Mesothelial cell of epicardium (in vitro differentiated cells): ENCODE data around the gene OBP2B. TPM values are rescaled to one million over a fixed set of nuclear protein-coding genes. Genes with fewer than 3 reads are reported as not detected.

ENCODE experiments used
- DNase-seq, 2 experiments: peaks; one replicate each; pipeline ENCODE4 v3.0.0; 2021; ENCODE audit warnings: low spot score in 2 of 2; ENCODE audit not compliant: unreplicated experiment in 2 of 2
- H3K27ac Mint-ChIP-seq: 2 replicates; pipeline ENCODE4 v1.8.0; 2021; ENCODE audit warnings: mixed read lengths
- H3K27me3 Mint-ChIP-seq: 2 replicates; pipeline ENCODE4 v1.8.0; 2021; ENCODE audit warnings: low read depth, mixed read lengths
- H3K36me3 Mint-ChIP-seq: 2 replicates; pipeline ENCODE4 v1.8.0; 2021; ENCODE audit warnings: mixed read lengths
- H3K4me1 Mint-ChIP-seq: 2 replicates; pipeline ENCODE4 v1.8.0; 2021; ENCODE audit warnings: mixed read lengths
- H3K4me3 Mint-ChIP-seq: 2 replicates; pipeline ENCODE4 v1.8.0; 2021; ENCODE audit warnings: mild to moderate bottlenecking, moderate library complexity, mixed read lengths
- H3K9me3 Mint-ChIP-seq: 2 replicates; pipeline ENCODE4 v1.8.0; 2021; ENCODE audit warnings: mixed read lengths
- total RNA-seq: library from RNA; stranded (reverse); gene quantifications from 3 replicates; pipeline ENCODE4 v1.2.1, GENCODE V29; 2021
- TF ChIP-seq, protein P1 (sequence below): fragments of 200-600 bp; sonication (generic); IDR thresholded peaks from one replicate; pipeline ENCODE4 v1.5.0; 2021; ENCODE audit warnings: antibody characterized with exemption; ENCODE audit not compliant: unreplicated experiment

The OBP2B gene
- total RNA-seq, 1 donor from 2014 or later = not detected

DNA sequence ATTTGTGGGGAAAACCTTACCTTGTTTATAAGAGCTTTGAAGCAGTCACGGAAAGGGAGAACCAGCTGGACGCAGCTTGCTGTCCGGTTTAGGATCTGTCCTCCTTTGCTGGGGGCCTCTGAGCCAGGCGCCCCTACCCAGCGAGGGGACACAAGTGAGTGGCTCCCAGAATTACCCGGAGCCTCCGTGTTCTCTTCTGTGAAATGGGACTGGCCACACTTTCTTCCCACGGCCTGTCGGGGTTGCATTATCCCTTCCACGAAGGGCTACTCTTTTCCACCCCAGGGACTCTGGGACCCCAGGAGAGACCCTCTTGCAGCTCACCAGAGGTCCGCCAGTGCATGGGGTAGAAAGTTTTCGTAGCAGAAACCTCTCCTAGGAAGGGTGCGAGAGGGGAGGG lies 44.9 kb downstream of the OBP2B start:
- no peak for DNase-seq
- TF ChIP-seq, protein P1, sequence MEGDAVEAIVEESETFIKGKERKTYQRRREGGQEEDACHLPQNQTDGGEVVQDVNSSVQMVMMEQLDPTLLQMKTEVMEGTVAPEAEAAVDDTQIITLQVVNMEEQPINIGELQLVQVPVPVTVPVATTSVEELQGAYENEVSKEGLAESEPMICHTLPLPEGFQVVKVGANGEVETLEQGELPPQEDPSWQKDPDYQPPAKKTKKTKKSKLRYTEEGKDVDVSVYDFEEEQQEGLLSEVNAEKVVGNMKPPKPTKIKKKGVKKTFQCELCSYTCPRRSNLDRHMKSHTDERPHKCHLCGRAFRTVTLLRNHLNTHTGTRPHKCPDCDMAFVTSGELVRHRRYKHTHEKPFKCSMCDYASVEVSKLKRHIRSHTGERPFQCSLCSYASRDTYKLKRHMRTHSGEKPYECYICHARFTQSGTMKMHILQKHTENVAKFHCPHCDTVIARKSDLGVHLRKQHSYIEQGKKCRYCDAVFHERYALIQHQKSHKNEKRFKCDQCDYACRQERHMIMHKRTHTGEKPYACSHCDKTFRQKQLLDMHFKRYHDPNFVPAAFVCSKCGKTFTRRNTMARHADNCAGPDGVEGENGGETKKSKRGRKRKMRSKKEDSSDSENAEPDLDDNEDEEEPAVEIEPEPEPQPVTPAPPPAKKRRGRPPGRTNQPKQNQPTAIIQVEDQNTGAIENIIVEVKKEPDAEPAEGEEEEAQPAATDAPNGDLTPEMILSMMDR = no peak
- Mint-ChIP-seq H3K27ac (no peak overlapping the region), H3K9me3 (no peaks in the 10 kb centered on the region), H3K4me1 (peaks cover 14% of the 10 kb centered on the region), H3K4me3 (peak overlapping the region; percentile 79), H3K36me3 (peaks cover 12% of the 10 kb centered on the region), H3K27me3 (no peaks in the 10 kb centered on the region)

DNA sequence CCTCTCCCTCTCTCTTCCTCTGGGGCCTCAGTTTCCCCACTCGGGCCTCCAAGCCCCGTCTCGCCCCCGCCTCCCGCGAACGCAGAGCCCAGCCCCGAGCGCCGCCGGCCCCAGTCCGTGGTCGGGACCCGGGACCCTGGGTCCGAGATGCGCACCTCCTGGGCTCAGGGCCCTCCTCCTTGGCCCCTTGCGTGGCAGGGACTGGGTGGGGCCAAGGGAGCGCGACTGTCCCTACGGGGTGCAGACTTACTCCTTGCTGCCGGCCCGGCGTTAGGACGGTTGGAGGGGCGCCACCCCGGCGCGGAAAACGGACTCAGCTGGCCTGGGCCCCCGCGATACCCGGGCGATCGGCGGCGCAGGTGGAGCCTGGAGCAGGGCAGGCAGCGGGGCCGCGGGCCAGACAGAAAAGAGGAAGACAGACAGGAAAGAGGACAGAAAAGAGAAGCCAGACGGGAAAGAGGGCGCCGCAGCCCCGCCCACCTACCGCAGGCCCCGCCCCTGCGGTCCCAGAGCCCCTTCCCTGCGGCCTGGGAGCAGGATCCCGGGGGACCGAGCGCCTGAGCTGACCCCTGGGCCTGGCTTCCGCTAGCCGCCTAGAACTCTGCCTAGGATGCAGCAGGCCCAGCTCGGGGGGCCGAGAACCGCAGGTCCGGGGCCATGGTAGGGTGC lies 45.4 kb downstream of the OBP2B start, which contains the start of gene GBGT1:
Gene GBGT1, minus strand, starts transcription at position 411 of the 669 bp plus-strand sequence. CDS start 1,502 bp downstream, outside the sequence.
- peaks cover 10% of the 10 kb centered on the region for H3K4me1 Mint-ChIP-seq
- no peaks in the 10 kb centered on the region for H3K27me3 Mint-ChIP-seq
- no peaks in the 10 kb centered on the region for H3K9me3 Mint-ChIP-seq
- TF ChIP-seq, protein P1 = no peak
- H3K36me3 Mint-ChIP-seq = peaks cover 14% of the 10 kb centered on the region
- DNase-seq = peak in 1 of 2 experiments; percentile 74
- no peak within 1 kb of the TSS for H3K27ac Mint-ChIP-seq
- H3K4me3 Mint-ChIP-seq = peak within 1 kb of the TSS; percentile 79

DNA sequence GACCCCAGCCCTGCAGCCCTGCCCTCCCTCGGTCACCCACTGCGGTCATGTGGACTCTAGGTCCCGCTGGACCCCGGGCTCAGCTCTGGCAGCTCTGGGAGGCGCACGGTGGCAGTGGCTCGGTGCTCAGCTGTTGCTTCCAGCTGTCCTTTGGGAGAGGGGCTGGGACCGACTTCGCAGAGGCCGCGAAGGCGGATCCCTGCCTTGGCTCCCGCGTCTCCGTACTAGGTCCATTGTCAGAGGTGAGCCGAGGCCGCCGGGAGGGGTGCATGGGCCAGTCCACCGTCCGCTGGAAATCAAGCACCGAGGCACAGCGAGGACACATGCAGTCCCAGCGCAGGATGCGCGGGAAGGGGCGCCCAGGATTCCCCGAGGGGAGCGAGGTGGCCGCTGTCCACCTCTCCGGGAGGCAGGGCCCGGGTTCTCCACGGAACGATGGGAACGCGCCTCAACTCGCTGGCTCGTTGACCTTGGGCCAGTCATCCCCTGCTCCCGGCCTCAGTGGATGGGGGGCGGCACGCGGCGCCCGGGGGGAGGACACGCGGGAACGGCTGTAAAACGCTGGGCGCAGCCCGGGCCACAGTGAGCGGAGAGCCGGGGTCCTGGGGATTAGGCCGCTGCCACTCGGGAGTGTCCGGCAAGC lies 46.1 kb downstream of the OBP2B start:
- no peaks in the 10 kb centered on the region for H3K9me3 Mint-ChIP-seq
- H3K36me3 Mint-ChIP-seq = peaks cover 16% of the 10 kb centered on the region
- no peaks in the 10 kb centered on the region for H3K27me3 Mint-ChIP-seq
- peak overlapping the region; percentile 79 for H3K4me3 Mint-ChIP-seq
- H3K4me1 Mint-ChIP-seq = peaks cover 4% of the 10 kb centered on the region
- TF ChIP-seq, protein P1 = no peak
- no peak overlapping the region for H3K27ac Mint-ChIP-seq
- DNase-seq = no peak

DNA sequence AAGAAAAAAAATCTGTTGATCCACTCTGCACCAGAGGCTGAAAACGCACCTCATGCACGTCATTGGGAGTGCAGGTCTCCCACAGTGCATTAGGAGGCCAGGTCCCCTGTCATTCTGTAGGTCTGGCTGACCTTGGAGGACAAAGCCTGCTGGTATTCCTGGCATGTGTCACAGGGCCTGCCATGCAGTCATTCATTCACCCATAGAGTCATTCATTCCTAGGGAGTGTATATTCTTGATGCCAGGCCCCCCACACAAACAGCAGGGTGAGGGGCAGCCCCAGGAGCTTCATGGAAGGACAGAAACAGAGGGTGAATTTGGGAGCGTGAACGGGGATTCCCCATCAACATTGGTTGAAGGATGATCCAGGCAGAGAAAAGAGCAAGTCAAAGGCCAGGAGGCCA lies 47.5 kb downstream of the OBP2B start:
- no peak for DNase-seq
- H3K4me1 Mint-ChIP-seq = peaks cover 4% of the 10 kb centered on the region
- H3K27me3 Mint-ChIP-seq = no peaks in the 10 kb centered on the region
- peaks cover 20% of the 10 kb centered on the region for H3K36me3 Mint-ChIP-seq
- H3K4me3 Mint-ChIP-seq = peak overlapping the region; percentile 49
- TF ChIP-seq, protein P1 = no peak
- H3K27ac Mint-ChIP-seq = no peak overlapping the region
- H3K9me3 Mint-ChIP-seq = no peaks in the 10 kb centered on the region

DNA sequence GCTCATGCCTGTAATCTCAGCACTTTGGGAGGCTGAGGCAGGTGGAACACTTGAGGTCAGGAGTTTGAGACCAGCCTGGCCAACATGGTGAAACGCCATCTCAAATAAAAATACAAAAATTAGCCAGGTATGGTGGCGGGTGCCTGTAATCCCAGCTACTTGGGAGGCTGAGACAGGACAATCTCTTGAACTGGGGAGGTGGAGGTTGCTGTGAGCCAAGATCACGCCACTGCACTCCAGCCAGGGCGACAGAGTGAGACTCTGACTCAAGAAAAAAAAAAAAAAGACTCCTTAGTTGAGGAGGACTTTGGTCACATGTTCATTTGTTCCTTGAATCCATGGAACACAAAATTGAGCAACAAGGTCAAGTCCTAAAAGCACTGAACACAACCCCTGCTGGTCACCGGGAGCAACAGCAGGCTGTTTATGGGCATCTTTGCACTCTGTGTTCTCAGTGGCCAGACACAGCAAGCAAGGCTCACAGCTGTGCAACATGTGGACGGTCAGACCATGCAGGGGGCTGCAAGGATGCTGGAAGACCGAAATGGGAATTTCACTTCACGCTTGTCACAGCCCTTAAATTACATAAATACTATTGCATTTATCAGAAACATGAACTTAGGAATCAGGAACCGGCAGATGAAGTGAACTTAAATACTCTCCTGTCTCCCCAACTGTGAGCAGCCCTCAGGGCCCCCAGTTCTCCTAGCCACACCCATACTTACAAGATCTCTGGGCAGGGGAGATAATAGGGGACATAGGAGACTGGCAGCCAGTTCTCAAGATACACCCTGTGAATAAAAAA lies 48.1 kb downstream of the OBP2B start:
- Mint-ChIP-seq H3K36me3 (peaks cover 20% of the 10 kb centered on the region), H3K27ac (no peak overlapping the region), H3K4me3 (peak overlapping the region; percentile 31), H3K9me3 (no peaks in the 10 kb centered on the region), H3K4me1 (peaks cover 4% of the 10 kb centered on the region), H3K27me3 (no peaks in the 10 kb centered on the region)
- DNase-seq = no peak
- TF ChIP-seq, protein P1 = peak; percentile 68
